Measurements from ENCODE around the gene E2F1.
"Not testable (repeated sequence)": the region's sequence is repeated elsewhere in the genome, so short reads cannot be mapped to it uniquely, and the experiment has no call there.

DNA sequence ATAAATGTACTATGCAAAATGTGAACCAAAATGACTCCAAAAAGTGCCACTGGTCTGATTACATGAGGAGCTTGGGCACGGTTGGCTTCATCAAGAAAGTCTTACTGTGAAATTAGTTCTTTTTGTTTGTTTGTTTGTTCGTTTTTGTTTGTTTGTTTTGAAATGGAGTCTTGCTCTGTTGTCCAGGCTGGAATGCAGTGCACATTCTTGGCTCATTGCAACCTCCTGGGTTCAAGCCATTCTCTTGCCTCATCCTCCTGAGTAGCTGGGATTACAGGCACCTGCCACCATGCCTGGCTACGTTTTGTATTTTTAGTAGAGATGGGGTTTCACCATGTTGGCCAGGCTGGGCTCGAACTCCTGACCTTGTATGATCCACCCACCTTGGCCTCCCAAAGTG, 54.3 kb downstream of the E2F1 start:
- not testable (repeated sequence) for TF ChIP-seq EZH2 (IDR thresholded peaks at IDR 0.05; ENCODE audit: low read depth, unreplicated experiment); ZNF114 (CRISPR knock-in tag; IDR thresholded peaks at IDR 0.05); POLR2AphosphoS5 (IDR thresholded peaks at IDR 0.05; ENCODE audit: low read depth); EZH2phosphoT487 (IDR thresholded peaks at IDR 0.05; ENCODE audit: unreplicated experiment); JUNB (IDR thresholded peaks at IDR 0.05; ENCODE audit: unreplicated experiment); CREB1 (CRISPR knock-in tag; IDR thresholded peaks at IDR 0.05; ENCODE audit: low read depth); STAT1 (IDR thresholded peaks at IDR 0.05; ENCODE audit: unreplicated experiment); ZNF331 (CRISPR knock-in tag; IDR thresholded peaks at IDR 0.05; ENCODE audit: low read depth)
- TF ChIP-seq, protein P1, sequence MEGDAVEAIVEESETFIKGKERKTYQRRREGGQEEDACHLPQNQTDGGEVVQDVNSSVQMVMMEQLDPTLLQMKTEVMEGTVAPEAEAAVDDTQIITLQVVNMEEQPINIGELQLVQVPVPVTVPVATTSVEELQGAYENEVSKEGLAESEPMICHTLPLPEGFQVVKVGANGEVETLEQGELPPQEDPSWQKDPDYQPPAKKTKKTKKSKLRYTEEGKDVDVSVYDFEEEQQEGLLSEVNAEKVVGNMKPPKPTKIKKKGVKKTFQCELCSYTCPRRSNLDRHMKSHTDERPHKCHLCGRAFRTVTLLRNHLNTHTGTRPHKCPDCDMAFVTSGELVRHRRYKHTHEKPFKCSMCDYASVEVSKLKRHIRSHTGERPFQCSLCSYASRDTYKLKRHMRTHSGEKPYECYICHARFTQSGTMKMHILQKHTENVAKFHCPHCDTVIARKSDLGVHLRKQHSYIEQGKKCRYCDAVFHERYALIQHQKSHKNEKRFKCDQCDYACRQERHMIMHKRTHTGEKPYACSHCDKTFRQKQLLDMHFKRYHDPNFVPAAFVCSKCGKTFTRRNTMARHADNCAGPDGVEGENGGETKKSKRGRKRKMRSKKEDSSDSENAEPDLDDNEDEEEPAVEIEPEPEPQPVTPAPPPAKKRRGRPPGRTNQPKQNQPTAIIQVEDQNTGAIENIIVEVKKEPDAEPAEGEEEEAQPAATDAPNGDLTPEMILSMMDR (conservative IDR thresholded peaks at IDR 0.05; ENCODE audit: low read depth in 2 of 2) = not testable (repeated sequence)
- TF ChIP-seq, protein P2, sequence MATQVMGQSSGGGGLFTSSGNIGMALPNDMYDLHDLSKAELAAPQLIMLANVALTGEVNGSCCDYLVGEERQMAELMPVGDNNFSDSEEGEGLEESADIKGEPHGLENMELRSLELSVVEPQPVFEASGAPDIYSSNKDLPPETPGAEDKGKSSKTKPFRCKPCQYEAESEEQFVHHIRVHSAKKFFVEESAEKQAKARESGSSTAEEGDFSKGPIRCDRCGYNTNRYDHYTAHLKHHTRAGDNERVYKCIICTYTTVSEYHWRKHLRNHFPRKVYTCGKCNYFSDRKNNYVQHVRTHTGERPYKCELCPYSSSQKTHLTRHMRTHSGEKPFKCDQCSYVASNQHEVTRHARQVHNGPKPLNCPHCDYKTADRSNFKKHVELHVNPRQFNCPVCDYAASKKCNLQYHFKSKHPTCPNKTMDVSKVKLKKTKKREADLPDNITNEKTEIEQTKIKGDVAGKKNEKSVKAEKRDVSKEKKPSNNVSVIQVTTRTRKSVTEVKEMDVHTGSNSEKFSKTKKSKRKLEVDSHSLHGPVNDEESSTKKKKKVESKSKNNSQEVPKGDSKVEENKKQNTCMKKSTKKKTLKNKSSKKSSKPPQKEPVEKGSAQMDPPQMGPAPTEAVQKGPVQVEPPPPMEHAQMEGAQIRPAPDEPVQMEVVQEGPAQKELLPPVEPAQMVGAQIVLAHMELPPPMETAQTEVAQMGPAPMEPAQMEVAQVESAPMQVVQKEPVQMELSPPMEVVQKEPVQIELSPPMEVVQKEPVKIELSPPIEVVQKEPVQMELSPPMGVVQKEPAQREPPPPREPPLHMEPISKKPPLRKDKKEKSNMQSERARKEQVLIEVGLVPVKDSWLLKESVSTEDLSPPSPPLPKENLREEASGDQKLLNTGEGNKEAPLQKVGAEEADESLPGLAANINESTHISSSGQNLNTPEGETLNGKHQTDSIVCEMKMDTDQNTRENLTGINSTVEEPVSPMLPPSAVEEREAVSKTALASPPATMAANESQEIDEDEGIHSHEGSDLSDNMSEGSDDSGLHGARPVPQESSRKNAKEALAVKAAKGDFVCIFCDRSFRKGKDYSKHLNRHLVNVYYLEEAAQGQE (IDR thresholded peaks at IDR 0.05; ENCODE audit: unreplicated experiment) = not testable (repeated sequence)
- TF ChIP-seq, protein P3, sequence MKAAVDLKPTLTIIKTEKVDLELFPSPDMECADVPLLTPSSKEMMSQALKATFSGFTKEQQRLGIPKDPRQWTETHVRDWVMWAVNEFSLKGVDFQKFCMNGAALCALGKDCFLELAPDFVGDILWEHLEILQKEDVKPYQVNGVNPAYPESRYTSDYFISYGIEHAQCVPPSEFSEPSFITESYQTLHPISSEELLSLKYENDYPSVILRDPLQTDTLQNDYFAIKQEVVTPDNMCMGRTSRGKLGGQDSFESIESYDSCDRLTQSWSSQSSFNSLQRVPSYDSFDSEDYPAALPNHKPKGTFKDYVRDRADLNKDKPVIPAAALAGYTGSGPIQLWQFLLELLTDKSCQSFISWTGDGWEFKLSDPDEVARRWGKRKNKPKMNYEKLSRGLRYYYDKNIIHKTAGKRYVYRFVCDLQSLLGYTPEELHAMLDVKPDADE (IDR thresholded peaks at IDR 0.05) = not testable (repeated sequence)
- TF ChIP-seq, protein P4, sequence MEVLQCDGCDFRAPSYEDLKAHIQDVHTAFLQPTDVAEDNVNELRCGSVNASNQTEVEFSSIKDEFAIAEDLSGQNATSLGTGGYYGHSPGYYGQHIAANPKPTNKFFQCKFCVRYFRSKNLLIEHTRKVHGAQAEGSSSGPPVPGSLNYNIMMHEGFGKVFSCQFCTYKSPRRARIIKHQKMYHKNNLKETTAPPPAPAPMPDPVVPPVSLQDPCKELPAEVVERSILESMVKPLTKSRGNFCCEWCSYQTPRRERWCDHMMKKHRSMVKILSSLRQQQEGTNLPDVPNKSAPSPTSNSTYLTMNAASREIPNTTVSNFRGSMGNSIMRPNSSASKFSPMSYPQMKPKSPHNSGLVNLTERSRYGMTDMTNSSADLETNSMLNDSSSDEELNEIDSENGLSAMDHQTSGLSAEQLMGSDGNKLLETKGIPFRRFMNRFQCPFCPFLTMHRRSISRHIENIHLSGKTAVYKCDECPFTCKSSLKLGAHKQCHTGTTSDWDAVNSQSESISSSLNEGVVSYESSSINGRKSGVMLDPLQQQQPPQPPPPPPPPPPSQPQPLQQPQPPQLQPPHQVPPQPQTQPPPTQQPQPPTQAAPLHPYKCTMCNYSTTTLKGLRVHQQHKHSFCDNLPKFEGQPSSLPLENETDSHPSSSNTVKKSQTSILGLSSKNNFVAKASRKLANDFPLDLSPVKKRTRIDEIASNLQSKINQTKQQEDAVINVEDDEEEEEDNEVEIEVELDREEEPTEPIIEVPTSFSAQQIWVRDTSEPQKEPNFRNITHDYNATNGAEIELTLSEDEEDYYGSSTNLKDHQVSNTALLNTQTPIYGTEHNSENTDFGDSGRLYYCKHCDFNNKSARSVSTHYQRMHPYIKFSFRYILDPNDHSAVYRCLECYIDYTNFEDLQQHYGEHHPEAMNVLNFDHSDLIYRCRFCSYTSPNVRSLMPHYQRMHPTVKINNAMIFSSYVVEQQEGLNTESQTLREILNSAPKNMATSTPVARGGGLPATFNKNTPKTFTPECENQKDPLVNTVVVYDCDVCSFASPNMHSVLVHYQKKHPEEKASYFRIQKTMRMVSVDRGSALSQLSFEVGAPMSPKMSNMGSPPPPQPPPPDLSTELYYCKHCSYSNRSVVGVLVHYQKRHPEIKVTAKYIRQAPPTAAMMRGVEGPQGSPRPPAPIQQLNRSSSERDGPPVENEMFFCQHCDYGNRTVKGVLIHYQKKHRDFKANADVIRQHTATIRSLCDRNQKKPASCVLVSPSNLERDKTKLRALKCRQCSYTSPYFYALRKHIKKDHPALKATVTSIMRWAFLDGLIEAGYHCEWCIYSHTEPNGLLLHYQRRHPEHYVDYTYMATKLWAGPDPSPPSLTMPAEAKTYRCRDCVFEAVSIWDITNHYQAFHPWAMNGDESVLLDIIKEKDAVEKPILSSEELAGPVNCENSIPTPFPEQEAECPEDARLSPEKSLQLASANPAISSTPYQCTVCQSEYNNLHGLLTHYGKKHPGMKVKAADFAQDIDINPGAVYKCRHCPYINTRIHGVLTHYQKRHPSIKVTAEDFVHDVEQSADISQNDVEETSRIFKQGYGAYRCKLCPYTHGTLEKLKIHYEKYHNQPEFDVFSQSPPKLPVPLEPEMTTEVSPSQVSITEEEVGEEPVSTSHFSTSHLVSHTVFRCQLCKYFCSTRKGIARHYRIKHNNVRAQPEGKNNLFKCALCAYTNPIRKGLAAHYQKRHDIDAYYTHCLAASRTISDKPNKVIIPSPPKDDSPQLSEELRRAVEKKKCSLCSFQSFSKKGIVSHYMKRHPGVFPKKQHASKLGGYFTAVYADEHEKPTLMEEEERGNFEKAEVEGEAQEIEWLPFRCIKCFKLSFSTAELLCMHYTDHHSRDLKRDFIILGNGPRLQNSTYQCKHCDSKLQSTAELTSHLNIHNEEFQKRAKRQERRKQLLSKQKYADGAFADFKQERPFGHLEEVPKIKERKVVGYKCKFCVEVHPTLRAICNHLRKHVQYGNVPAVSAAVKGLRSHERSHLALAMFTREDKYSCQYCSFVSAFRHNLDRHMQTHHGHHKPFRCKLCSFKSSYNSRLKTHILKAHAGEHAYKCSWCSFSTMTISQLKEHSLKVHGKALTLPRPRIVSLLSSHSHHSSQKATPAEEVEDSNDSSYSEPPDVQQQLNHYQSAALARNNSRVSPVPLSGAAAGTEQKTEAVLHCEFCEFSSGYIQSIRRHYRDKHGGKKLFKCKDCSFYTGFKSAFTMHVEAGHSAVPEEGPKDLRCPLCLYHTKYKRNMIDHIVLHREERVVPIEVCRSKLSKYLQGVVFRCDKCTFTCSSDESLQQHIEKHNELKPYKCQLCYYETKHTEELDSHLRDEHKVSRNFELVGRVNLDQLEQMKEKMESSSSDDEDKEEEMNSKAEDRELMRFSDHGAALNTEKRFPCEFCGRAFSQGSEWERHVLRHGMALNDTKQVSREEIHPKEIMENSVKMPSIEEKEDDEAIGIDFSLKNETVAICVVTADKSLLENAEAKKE (CRISPR knock-in tag; IDR thresholded peaks at IDR 0.05) = not testable (repeated sequence)
